ENCODE data around the gene STARD5. TPM values are rescaled to one million over a fixed set of nuclear protein-coding genes. Genes with fewer than 3 reads are reported as not detected.

Gene STARD5
- total and polyA plus RNA-seq, 4 donors = 1.1 to 47.0 (median 35.7) TPM

GRCh38 chr15:81271761-81272644, 51.9 kb downstream of the STARD5 start:
- 70% methylated on average over 12 of the region's 12 CpGs for WGBS
- no peaks in the 10 kb centered on the region for H3K27me3 ChIP-seq (ENCODE audit: control insufficient read depth in 4 of 4, insufficient read depth in 4 of 4, low read length in 3 of 4)
- no peak overlapping the region for H3K9ac ChIP-seq (ENCODE audit: low read depth in 1 of 2, low read length in 2 of 2)
- H3K36me3 ChIP-seq (ENCODE audit: control insufficient read depth in 4 of 4, insufficient read depth in 3 of 4, low read depth in 1 of 4, low read length in 3 of 4) = no peaks in the 10 kb centered on the region
- peaks cover 10 to 45% (median 39%) of the 10 kb centered on the region in 4 donors for H3K4me1 ChIP-seq (ENCODE audit: control insufficient read depth in 4 of 4, insufficient read depth in 4 of 4, low read length in 3 of 4)
- H3K4me3 ChIP-seq (ENCODE audit: low read depth in 1 of 3, low read length in 3 of 3) = no peak overlapping the region
- no peaks in the 10 kb centered on the region for H3K9me3 ChIP-seq (ENCODE audit: control insufficient read depth in 4 of 4, low read length in 3 of 4)
- DNase-seq (ENCODE audit: low spot score) = no peak
- TF ChIP-seq HNF4A (conservative IDR thresholded peaks at IDR 0.05) (peak in 1 of 2 donors; percentile 22), FOXA2 (IDR thresholded peaks at IDR 0.05) (no peak), TAF1 (conservative IDR thresholded peaks at IDR 0.05) (no peak), MAX (IDR thresholded peaks at IDR 0.05) (no peak), EGR1 (IDR thresholded peaks at IDR 0.05; ENCODE audit: low read depth in 2 of 2) (no peak), NR2F2 (IDR thresholded peaks at IDR 0.05) (no peak), RXRA (IDR thresholded peaks at IDR 0.05) (no peak)
- no peak overlapping the region for H3K27ac ChIP-seq (ENCODE audit: low read depth in 1 of 2, low read length in 2 of 2)

GRCh38 chr15:81270781-81271491, 53.0 kb downstream of the STARD5 start:
- H3K4me3 ChIP-seq (ENCODE audit: low read depth in 1 of 3, low read length in 3 of 3) = no peak overlapping the region
- H3K9me3 ChIP-seq (ENCODE audit: control insufficient read depth in 4 of 4, low read length in 3 of 4) = no peaks in the 10 kb centered on the region
- TF ChIP-seq HNF4G (IDR thresholded peaks at IDR 0.05) = no peak
- TF ChIP-seq NR2F2 (IDR thresholded peaks at IDR 0.05) = no peak
- TF ChIP-seq GABPA (IDR thresholded peaks at IDR 0.05 in 1 of 2, conservative IDR thresholded peaks at IDR 0.05 in 1 of 2) = no peak
- no peak for TF ChIP-seq ATF3 (IDR thresholded peaks at IDR 0.05)
- no peak for TF ChIP-seq YY1 (IDR thresholded peaks at IDR 0.05)
- TF ChIP-seq RXRA (IDR thresholded peaks at IDR 0.05) = no peak
- TF ChIP-seq TAF1 (conservative IDR thresholded peaks at IDR 0.05) = no peak
- TF ChIP-seq CTCF (IDR thresholded peaks at IDR 0.05; ENCODE audit: low read depth, low read length, missing input control) = no peak
- no peak for TF ChIP-seq FOXA1 (IDR thresholded peaks at IDR 0.05)
- no peak for TF ChIP-seq HNF4A (conservative IDR thresholded peaks at IDR 0.05)
- H3K27ac ChIP-seq (ENCODE audit: low read depth in 1 of 2, low read length in 2 of 2) = no peak overlapping the region
- no peak overlapping the region for H3K9ac ChIP-seq (ENCODE audit: low read depth in 1 of 2, low read length in 2 of 2)
- H3K4me1 ChIP-seq (ENCODE audit: control insufficient read depth in 4 of 4, insufficient read depth in 4 of 4, low read length in 3 of 4) = peaks cover 10 to 48% (median 39%) of the 10 kb centered on the region in 4 donors
- no peaks in the 10 kb centered on the region for H3K27me3 ChIP-seq (ENCODE audit: control insufficient read depth in 4 of 4, insufficient read depth in 4 of 4, low read length in 3 of 4)
- 96% methylated on average over 11 of the region's 11 CpGs for WGBS
- DNase-seq (ENCODE audit: low spot score) = no peak
- no peaks in the 10 kb centered on the region for H3K36me3 ChIP-seq (ENCODE audit: control insufficient read depth in 4 of 4, insufficient read depth in 3 of 4, low read depth in 1 of 4, low read length in 3 of 4)

- Histone ChIP-seq H3K4me3 (ENCODE audit: low read depth in 1 of 3, low read length in 3 of 3) (no peak overlapping the region), H3K27me3 (ENCODE audit: control insufficient read depth in 4 of 4, insufficient read depth in 4 of 4, low read length in 3 of 4) (no peaks in the 10 kb centered on the region), H3K9ac (ENCODE audit: low read depth in 1 of 2, low read length in 2 of 2) (no peak overlapping the region), H3K9me3 (ENCODE audit: control insufficient read depth in 4 of 4, low read length in 3 of 4) (no peaks in the 10 kb centered on the region), H3K4me1 (ENCODE audit: control insufficient read depth in 4 of 4, insufficient read depth in 4 of 4, low read length in 3 of 4) (peaks cover 10 to 48% (median 40%) of the 10 kb centered on the region in 4 donors), H3K36me3 (ENCODE audit: control insufficient read depth in 4 of 4, insufficient read depth in 3 of 4, low read depth in 1 of 4, low read length in 3 of 4) (no peaks in the 10 kb centered on the region), H3K27ac (ENCODE audit: low read depth in 1 of 2, low read length in 2 of 2) (no peak overlapping the region)
- 90% methylated on average over 3 of the region's 3 CpGs for WGBS
- no peak for DNase-seq (ENCODE audit: low spot score)
- TF ChIP-seq TAF1 (conservative IDR thresholded peaks at IDR 0.05) (no peak), HNF4A (conservative IDR thresholded peaks at IDR 0.05) (no peak), REST (IDR thresholded peaks at IDR 0.05) (no peak), NR2F2 (IDR thresholded peaks at IDR 0.05) (no peak), HNF4G (IDR thresholded peaks at IDR 0.05) (no peak), GABPA (IDR thresholded peaks at IDR 0.05 in 1 of 2, conservative IDR thresholded peaks at IDR 0.05 in 1 of 2) (no peak), JUND (IDR thresholded peaks at IDR 0.05) (no peak), MAX (IDR thresholded peaks at IDR 0.05) (no peak), ZBTB33 (IDR thresholded peaks at IDR 0.05) (no peak), SP1 (IDR thresholded peaks at IDR 0.05) (no peak)
Observed at GRCh38 chr15:81270188-81270587, 53.8 kb downstream of the STARD5 start.
